LNCaP clone FGC (cell line): ENCODE measurements around the gene POLE.
A peak's percentile ranks its signal among the peaks of the same experiment; 100 is the strongest.

Source experiments
- DNase-seq: peaks from one replicate; pipeline ENCODE4 v3.0.0-alpha.2; 2011; ENCODE audit warnings: low read depth
- H3K4me3 ChIP-seq: 2 replicates; pipeline ENCODE4 v1.5.1; 2011; ENCODE audit warnings: mild to moderate bottlenecking, low read depth, low read length, control low read depth
- TF ChIP-seq, protein P1 (sequence below): IDR thresholded peaks from 2 replicates; pipeline ENCODE4 v1.5.1; 2012; ENCODE audit warnings: mild to moderate bottlenecking; ENCODE audit not compliant: control insufficient read depth, insufficient read depth; ENCODE audit errors: extremely low read depth

The POLE gene

DNA sequence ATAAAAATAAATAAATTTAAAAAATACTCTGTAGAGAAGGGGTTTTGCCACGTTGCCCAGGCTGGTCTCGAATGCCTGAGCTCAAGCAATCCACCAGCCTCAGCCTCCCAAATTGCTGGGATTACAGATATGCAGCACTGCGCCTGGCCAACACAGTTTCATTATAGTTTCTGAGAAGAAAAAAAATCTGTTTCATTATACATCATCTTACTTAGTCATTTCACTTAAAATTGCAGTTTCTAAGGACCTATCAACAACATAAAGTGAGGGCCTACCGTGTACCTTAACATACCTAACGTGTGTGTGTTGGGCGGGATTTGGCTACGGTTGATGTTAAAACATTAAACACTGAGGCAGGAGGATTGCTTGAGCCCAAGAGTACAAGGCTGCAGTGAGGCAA lies 40.3 kb downstream of the POLE start:
- TF ChIP-seq, protein P1, sequence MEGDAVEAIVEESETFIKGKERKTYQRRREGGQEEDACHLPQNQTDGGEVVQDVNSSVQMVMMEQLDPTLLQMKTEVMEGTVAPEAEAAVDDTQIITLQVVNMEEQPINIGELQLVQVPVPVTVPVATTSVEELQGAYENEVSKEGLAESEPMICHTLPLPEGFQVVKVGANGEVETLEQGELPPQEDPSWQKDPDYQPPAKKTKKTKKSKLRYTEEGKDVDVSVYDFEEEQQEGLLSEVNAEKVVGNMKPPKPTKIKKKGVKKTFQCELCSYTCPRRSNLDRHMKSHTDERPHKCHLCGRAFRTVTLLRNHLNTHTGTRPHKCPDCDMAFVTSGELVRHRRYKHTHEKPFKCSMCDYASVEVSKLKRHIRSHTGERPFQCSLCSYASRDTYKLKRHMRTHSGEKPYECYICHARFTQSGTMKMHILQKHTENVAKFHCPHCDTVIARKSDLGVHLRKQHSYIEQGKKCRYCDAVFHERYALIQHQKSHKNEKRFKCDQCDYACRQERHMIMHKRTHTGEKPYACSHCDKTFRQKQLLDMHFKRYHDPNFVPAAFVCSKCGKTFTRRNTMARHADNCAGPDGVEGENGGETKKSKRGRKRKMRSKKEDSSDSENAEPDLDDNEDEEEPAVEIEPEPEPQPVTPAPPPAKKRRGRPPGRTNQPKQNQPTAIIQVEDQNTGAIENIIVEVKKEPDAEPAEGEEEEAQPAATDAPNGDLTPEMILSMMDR, result no peak
- no peak for DNase-seq
- H3K4me3 ChIP-seq, result no peak overlapping the region

- TF ChIP-seq, protein P1, result no peak
- no peak for DNase-seq
- H3K4me3 ChIP-seq, result no peak overlapping the region
Observed at GRCh38 chr12:132642846-132643835, 44.0 kb downstream of the POLE start.

GRCh38 chr12:132641811-132642650 lies 45.1 kb downstream of the POLE start:
- no peak for DNase-seq
- TF ChIP-seq, protein P1, result no peak
- H3K4me3 ChIP-seq, result no peak overlapping the region

GRCh38 chr12:132640936-132641335 lies 46.2 kb downstream of the POLE start:
- TF ChIP-seq, protein P1, result no peak
- no peak for DNase-seq
- H3K4me3 ChIP-seq, result no peak overlapping the region

- no peak for DNase-seq
- TF ChIP-seq, protein P1, result no peak
- H3K4me3 ChIP-seq, result no peak overlapping the region
Observed at GRCh38 chr12:132639956-132640520, 47.1 kb downstream of the POLE start.

DNA sequence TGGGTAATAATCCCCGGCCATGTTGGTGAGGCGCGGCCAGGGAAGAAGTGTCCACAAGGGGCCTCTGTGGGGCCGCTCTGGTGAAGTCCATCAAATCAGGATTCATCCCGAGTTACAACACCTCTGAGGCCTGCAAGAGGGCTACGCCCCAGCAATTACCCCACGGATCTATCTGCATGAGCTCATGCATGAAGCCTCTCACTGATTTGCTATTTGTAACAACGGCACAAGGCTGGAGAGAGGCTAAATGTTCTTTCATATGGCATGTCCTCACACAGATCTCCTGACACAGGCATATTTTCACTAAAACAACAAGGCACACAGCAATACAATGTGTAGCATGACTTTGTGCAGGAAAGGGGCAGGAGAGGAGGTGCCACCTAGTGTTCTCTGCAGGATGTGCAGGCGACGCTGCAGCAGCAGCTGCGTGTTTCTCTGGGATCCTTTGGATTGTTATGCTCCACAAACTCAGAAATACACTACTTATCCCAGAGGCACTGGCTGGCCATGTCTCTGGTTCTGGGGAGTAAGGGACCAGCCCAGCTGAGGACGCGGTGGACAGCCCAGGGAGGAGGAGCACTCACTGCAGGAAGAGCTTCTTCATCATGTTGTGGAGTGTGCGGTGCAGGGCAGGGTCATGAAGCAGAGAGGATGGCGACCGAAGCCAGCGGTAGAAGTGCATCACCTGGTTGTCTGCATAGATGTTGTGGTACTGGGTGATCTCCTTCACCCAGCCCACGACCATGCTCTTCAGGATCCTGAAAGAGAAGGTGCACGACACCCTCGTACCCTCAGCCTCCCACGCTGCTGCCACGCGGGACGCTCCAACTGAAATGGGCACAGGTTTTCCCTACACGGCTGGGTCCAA lies 48.4 kb downstream of the POLE start:
- no peak for DNase-seq
- H3K4me3 ChIP-seq, result no peak overlapping the region
- TF ChIP-seq, protein P1, result peak; percentile 96
